Hippocampal formation (tissue), 2 donors: Measurements from ENCODE around the gene PPP1R26.
"Not testable (repeated sequence)": the region's sequence is repeated elsewhere in the genome, so short reads cannot be mapped to it uniquely, and the experiment has no call there.

Source experiments
- DNase-seq, 2 donors: peaks; one replicate each; lab custom pipeline; 2025; lab: John Stamatoyannopoulos, UW

The PPP1R26 gene

GRCh38 chr9:135479469-135480052 is at the start of gene PPP1R26:
TSS of gene PPP1R26 (plus strand) at chr9:135479782. CDS start at chr9:135484511, 4,729 bp downstream.
- DNase-seq: peak in 1 of 2 donors; percentile 11

- DNase-seq: no peak
Observed at GRCh38 chr9:135437259-135437658, 42.3 kb upstream of the PPP1R26 start.

- DNase-seq: not testable (repeated sequence)
Observed at GRCh38 chr9:135437696-135438095, 41.9 kb upstream of the PPP1R26 start.

- not testable (repeated sequence) for DNase-seq
Observed at GRCh38 chr9:135438581-135439232, 40.9 kb upstream of the PPP1R26 start.

- not testable (repeated sequence) for DNase-seq
Observed at GRCh38 chr9:135439514-135439913, 40.1 kb upstream of the PPP1R26 start.

- DNase-seq: no peak
Observed at GRCh38 chr9:135439916-135440315, 39.7 kb upstream of the PPP1R26 start.

- DNase-seq: no peak
Observed at GRCh38 chr9:135440620-135441019, 39.0 kb upstream of the PPP1R26 start.

- not testable (repeated sequence) for DNase-seq
Observed at GRCh38 chr9:135441105-135442071, 38.2 kb upstream of the PPP1R26 start.

GRCh38 chr9:135442075-135442474 is 37.5 kb upstream of the PPP1R26 start:
- DNase-seq: no peak

GRCh38 chr9:135443797-135444425 is 35.7 kb upstream of the PPP1R26 start:
- no peak for DNase-seq

GRCh38 chr9:135447126-135447525 is 32.5 kb upstream of the PPP1R26 start:
- DNase-seq: no peak

GRCh38 chr9:135448663-135449100 is 30.9 kb upstream of the PPP1R26 start:
- DNase-seq: no peak

GRCh38 chr9:135449532-135449931 is 30.1 kb upstream of the PPP1R26 start:
- DNase-seq: not testable (repeated sequence)

GRCh38 chr9:135450956-135451355 is 28.6 kb upstream of the PPP1R26 start:
- DNase-seq: no peak

GRCh38 chr9:135451909-135452308 is 27.7 kb upstream of the PPP1R26 start:
- not testable (repeated sequence) for DNase-seq

- no peak for DNase-seq
Observed at GRCh38 chr9:135454737-135455136, 24.8 kb upstream of the PPP1R26 start.

- no peak for DNase-seq
Observed at GRCh38 chr9:135455401-135456030, 24.1 kb upstream of the PPP1R26 start.

GRCh38 chr9:135456436-135457104 is 23.0 kb upstream of the PPP1R26 start:
- DNase-seq: no peak

GRCh38 chr9:135458478-135458877 is 21.1 kb upstream of the PPP1R26 start:
- not testable (repeated sequence) for DNase-seq

GRCh38 chr9:135461936-135462335 is 17.6 kb upstream of the PPP1R26 start:
- DNase-seq: no peak

- no peak for DNase-seq
Observed at GRCh38 chr9:135463140-135463539, 16.4 kb upstream of the PPP1R26 start.
